ENCODE data around the gene SPATA2L. TPM values are rescaled to one million over a fixed set of nuclear protein-coding genes. Genes with fewer than 3 reads are reported as not detected.

Gene SPATA2L
- total and polyA plus RNA-seq, 2 of the 8 experiments (the other 6 are each of a cell fraction or from before 2014, with no cell fraction given): 9.3 to 12.5 TPM

- TF ChIP-seq CHD7 (IDR thresholded peaks at IDR 0.05; ENCODE audit: insufficient replicate concordance, low read length) (no peak), BACH1 (IDR thresholded peaks at IDR 0.05; ENCODE audit: low read length) (no peak), NANOG (IDR thresholded peaks at IDR 0.05; ENCODE audit: insufficient read depth, low read depth, low read length, poor library complexity, severe bottlenecking) (no peak), SRF (IDR thresholded peaks at IDR 0.05; ENCODE audit: low read depth, low read length) (no peak), RFX5 (IDR thresholded peaks at IDR 0.05; ENCODE audit: borderline replicate concordance, low read depth, low read length) (no peak), ATF2 (IDR thresholded peaks at IDR 0.05; ENCODE audit: low read length) (no peak)
Observed at GRCh38 chr16:89646906-89647305, 54.6 kb downstream of the SPATA2L start (continued).

Data from H1 (cell line).